K562 (cell line): Measurements from ENCODE around the gene ZNF326. TPM values are rescaled to one million over a fixed set of nuclear protein-coding genes. Genes with fewer than 3 reads are reported as not detected.

Experiments
- ATAC-seq: fragments of 200-7000 bp; cut with Tn5 transposase; 3 replicates; pipeline ENCODE4 v1.9.1; 2020; ENCODE audit warnings: moderate library complexity
- BruUV-seq: library from RNA; stranded (reverse); fragments of 400-500 nt; replicated peaks from 2 replicates; lab custom pipeline; 2021; lab: Mats Ljungman, UMichigan
- CTCF ChIA-PET: fragments of 300-600 bp; formaldehyde crosslinking; extraction: SDS; loops from one replicate; lab custom pipeline; 2021; ENCODE audit warnings: low intra/inter-chr PET ratio; lab: Yijun Ruan, JAX
- POLR2A ChIA-PET: fragments of 300-600, 350-650 bp; sonication (Branson Sonifier 250); formaldehyde crosslinking; extraction: SDS; loops from one replicate; lab custom pipeline; 2021; ENCODE audit warnings: antibody characterized with exemption, inconsistent platforms; lab: Yijun Ruan, JAX
- DNase-seq, 4 experiments: peaks; one replicate each; pipeline versions ENCODE4 v3.0.0 to v3.0.0-alpha.2; 2011 to 2018; ENCODE audit warnings: low spot score in 3 of 4, mixed read lengths in 3 of 4; ENCODE audit errors: extremely low read depth in 1 of 4
- FAIRE-seq: peaks from 2 replicates; lab custom pipeline; 2011; peaks lifted over from hg19 to GRCh38; lab: Jason Lieb, UNC
- H2AFZ ChIP-seq: 2 replicates; pipeline ENCODE4 v1.6.0; 2011; ENCODE audit warnings: low read depth, low read length, control low read depth, inconsistent platforms
- H3K27ac ChIP-seq: fragments of 200-600 bp; 3 replicates; pipeline ENCODE4 v1.8.0; 2011; ENCODE audit warnings: low read depth, mild to moderate bottlenecking, control low read depth, inconsistent platforms, low read length, moderate library complexity, mixed read lengths; ENCODE audit errors: extremely low read depth
- H3K27me3 ChIP-seq, 2 experiments: fragments of 300-600 bp in 1 of 2; 2 replicates in 1 of 2; 3 replicates in 1 of 2; pipeline versions ENCODE4 v1.6.0 to v1.8.0; 2011; ENCODE audit warnings: inconsistent platforms in 2 of 2, low read length in 2 of 2, mild to moderate bottlenecking in 1 of 2, mixed read lengths in 1 of 2, moderate library complexity in 1 of 2; ENCODE audit not compliant: control insufficient read depth in 2 of 2, insufficient read depth in 2 of 2
- H3K36me3 ChIP-seq: fragments of 300-600 bp; 3 replicates; pipeline ENCODE4 v1.8.0; 2011; ENCODE audit warnings: mild to moderate bottlenecking, low read length, inconsistent platforms; ENCODE audit not compliant: control insufficient read depth, insufficient read depth
- H3K4me1 ChIP-seq, 2 experiments: fragments of 200-600 bp in 1 of 2; replicated peaks in 1 of 2; 2 replicates in 1 of 2; 3 replicates in 1 of 2; pipeline versions ENCODE4 v1.5.1 to v1.8.0; 2011; ENCODE audit warnings: inconsistent platforms in 2 of 2, low read length in 2 of 2, mild to moderate bottlenecking in 1 of 2, mixed read lengths in 1 of 2, moderate library complexity in 1 of 2; ENCODE audit not compliant: control insufficient read depth in 2 of 2, insufficient read depth in 2 of 2
- H3K4me2 ChIP-seq: 2 replicates; pipeline ENCODE4 v1.6.1; 2011; ENCODE audit warnings: low read length, control low read depth, inconsistent platforms, mixed read lengths; ENCODE audit not compliant: insufficient read depth
- H3K4me3 ChIP-seq: fragments of 200-600 bp; sonication (generic), shearing (Covaris generic); 2 replicates; pipeline ENCODE4 v1.5.1; 2016; ENCODE audit warnings: control low read depth, inconsistent platforms
- H3K79me2 ChIP-seq: fragments of 200-600 bp; 3 replicates; pipeline ENCODE4 v1.8.0; 2011; ENCODE audit warnings: low read length, inconsistent platforms; ENCODE audit not compliant: control insufficient read depth, insufficient read depth
- H3K9ac ChIP-seq, 2 experiments: 2 replicates each; pipeline versions ENCODE4 v1.6.0 to v1.6.1; 2011; ENCODE audit warnings: low read depth in 2 of 2, low read length in 2 of 2, control low read depth in 1 of 2, inconsistent platforms in 1 of 2, mild to moderate bottlenecking in 1 of 2, mixed read lengths in 1 of 2; ENCODE audit not compliant: insufficient read depth in 1 of 2
- H3K9me1 ChIP-seq: one replicate; pipeline ENCODE4 v1.6.0; 2011; ENCODE audit warnings: inconsistent platforms, mild to moderate bottlenecking, low read length, moderate library complexity; ENCODE audit not compliant: control insufficient read depth, insufficient read depth
- H3K9me3 ChIP-seq: replicated peaks from 2 replicates; pipeline ENCODE4 v1.5.1; 2011; ENCODE audit warnings: low read depth, low read length, inconsistent platforms; ENCODE audit not compliant: control insufficient read depth, insufficient read depth
- H4K20me1 ChIP-seq: replicated peaks from 2 replicates; pipeline ENCODE4 v1.6.1; 2011; ENCODE audit warnings: low read length, inconsistent platforms, mixed read lengths; ENCODE audit not compliant: control insufficient read depth, insufficient read depth
- ATF3 ChIP-seq, 2 experiments: fragments of 450-650 bp in 1 of 2; sonication (generic) in 1 of 2; formaldehyde crosslinking in 1 of 2; IDR thresholded peaks in 1 of 2; conservative IDR thresholded peaks in 1 of 2; 2 replicates each; pipeline versions ENCODE4 v1.6.1 to v1.8.1; 2016 to 2023; ENCODE audit warnings: mild to moderate bottlenecking in 2 of 2, moderate library complexity in 2 of 2, inconsistent platforms in 1 of 2, missing genetic modification reagents in 1 of 2
- CC2D1A ChIP-seq: fragments of 450-650 bp; IDR thresholded peaks from 2 replicates; pipeline ENCODE4 v1.6.1; 2017; ENCODE audit warnings: mild to moderate bottlenecking
- FOSL1 ChIP-seq: fragments of 200-800 bp; sonication (Bioruptor generic); conservative IDR thresholded peaks from 2 replicates; pipeline ENCODE4 v1.6.1; 2016; ENCODE audit warnings: missing genetic modification characterization, missing compliant biosample characterization
- FOXO4 ChIP-seq: fragments of 450-650 bp; formaldehyde crosslinking; IDR thresholded peaks from 2 replicates; pipeline ENCODE4 v1.4.0; 2020; ENCODE audit warnings: mild to moderate bottlenecking, moderate library complexity
- JUN ChIP-seq, 2 experiments: sonication (generic) in 1 of 2; formaldehyde crosslinking in 1 of 2; IDR thresholded peaks; 2 replicates each; pipeline versions ENCODE4 v1.6.1 to v1.8.0; 2012 to 2022; ENCODE audit warnings: borderline replicate concordance in 2 of 2, mild to moderate bottlenecking in 2 of 2, improper control_type of control experiment in 1 of 2, low read depth in 1 of 2, low read length in 1 of 2, missing genetic modification reagents in 1 of 2
- SLC30A9 ChIP-seq: fragments of 250-450 bp; sonication (Bioruptor Pico); IDR thresholded peaks from 2 replicates; pipeline ENCODE4 v1.8.0; 2022; ENCODE audit warnings: mild to moderate bottlenecking, moderate library complexity
- WGBS: fragments of 100-300 bp; shearing (Covaris generic); methylation state at CpG from one replicate; pipeline ENCODE4 v1.1.6; 2016; ENCODE audit warnings: low coverage, mixed read lengths; ENCODE audit not compliant: insufficient coverage; ENCODE audit errors: missing lambda C conversion rate; 5-methylcytosine and 5-hydroxymethylcytosine counted together
- in situ Hi-C: fragments of 300-500 bp; cut with MboI; formaldehyde crosslinking; loops from 4 replicates; pipeline ENCODE4 v1.15.0; 2018; ENCODE audit warnings: inconsistent platforms, mixed read lengths
- intact Hi-C: fragments of 100-400 bp; cut with micrococcal nuclease; formaldehyde crosslinking; loops from 2 replicates; pipeline ENCODE4 v1.14.2; 2022
- polyA plus RNA-seq, 8 experiments: library from polyadenylated mRNA; depleted of rRNA in 4 of 8; stranded (reverse) in 5 of 8; unstranded in 3 of 8; fragments of >200 nt; fragmentation: Nextera tagmentation in 2 of 8; fragmentation: Illumina TruSeq in 1 of 8; extraction: Ambion mirVana in 2 of 8; extraction: Trizol in 1 of 8; gene quantifications; 2 replicates each; pipeline versions ENCODE4 v1.2.1 to v1.2.3, GENCODE V29; 2011 to 2014; ENCODE audit warnings: inconsistent platforms in 1 of 8, missing spikeins in 1 of 8
- total RNA-seq, 7 experiments: library from RNA; depleted of rRNA in 6 of 7; stranded (reverse); fragments of >200 nt in 6 of 7; fragmentation: Illumina TruSeq in 2 of 7; extraction: Trizol in 2 of 7; gene quantifications; 2 replicates each; pipeline versions ENCODE4 v1.2.1 to v1.2.3, GENCODE V29; 2011 to 2021; ENCODE audit warnings: low replicate concordance in 1 of 7

Gene ZNF326
- total and polyA plus RNA-seq, 9 of the 15 experiments (the other 6 are each of a cell fraction or from before 2014, with no cell fraction given): 7.2 to 33.2 (median 20.1) TPM

GRCh38 chr1:89945852-89946476 is 48.9 kb upstream of the ZNF326 start (continued):
- no peak for TF ChIP-seq FOXO4 (CRISPR knock-in tag)
- TF ChIP-seq FOSL1 (tag): peak; percentile 85
- no peak for TF ChIP-seq CC2D1A
- TF ChIP-seq JUN (IDR thresholded peaks at IDR 0.05; ENCODE audit: borderline replicate concordance, low read depth, low read length): peak; percentile 73; the same call in 1 of the 2 replicates
- no peak for TF ChIP-seq JUN (CRISPR knock-in tag; IDR thresholded peaks at IDR 0.05; ENCODE audit: borderline replicate concordance)
- peak; percentile 88 for TF ChIP-seq ATF3 (IDR thresholded peaks at IDR 0.05)
- TF ChIP-seq ATF3 (CRISPR knock-in tag; conservative IDR thresholded peaks at IDR 0.05): no peak

- CTCF ChIA-PET: no interaction called here
- no peak overlapping the region for H3K4me2 ChIP-seq
- no peaks in the 10 kb centered on the region for H3K27me3 ChIP-seq
- POLR2A ChIA-PET: interaction anchor here (1.1 kb wide), 1 partner anchor 124 kb away, joined by 4 read pairs; no protein-coding TSS in a partner anchor
- H3K9me3 ChIP-seq: no peaks in the 10 kb centered on the region
- in situ Hi-C loops (no loop called here), intact Hi-C loops (no loop called here)
- no peak for FAIRE-seq
- no peak overlapping the region for H3K9ac ChIP-seq
- no peaks in the 10 kb centered on the region for H3K79me2 ChIP-seq
- no peak for DNase-seq
- H3K4me1 ChIP-seq: peaks cover 0 to 34% of the 10 kb centered on the region in 2 experiments; a peak in 3 of 5 replicates
- no peaks in the 10 kb centered on the region for H4K20me1 ChIP-seq
- peak overlapping the region; percentile 1; the same call in 1 of the 3 replicates for H3K27ac ChIP-seq
- no peaks in the 10 kb centered on the region for H3K36me3 ChIP-seq
- BruUV-seq: no TSS peak
- WGBS: 5% methylated on average over 1 of the region's 1 CpG
- no peaks in the 10 kb centered on the region for H3K9me1 ChIP-seq
- ATAC-seq: peak; percentile 12; the same call in 1 of the 3 replicates
- peak overlapping the region; percentile 58 for H2AFZ ChIP-seq
- no peak overlapping the region for H3K4me3 ChIP-seq
- TF ChIP-seq SLC30A9: no peak
These were observed 48.4 kb upstream of the ZNF326 start for GRCh38 chr1:89946532-89946931.
